Astrocyte (in vitro differentiated cells and primary cell): ENCODE results near the gene ZNF808.

Experiments used
- CTCF ChIP-seq: IDR thresholded peaks from 2 replicates; pipeline ENCODE4 v1.5.1; 2011; ENCODE audit warnings: low read depth, mild to moderate bottlenecking, inconsistent platforms, low read length, moderate library complexity; ENCODE audit not compliant: insufficient read depth
- EZH2 ChIP-seq: IDR thresholded peaks from 2 replicates; pipeline ENCODE4 v1.6.1; 2012; ENCODE audit warnings: mild to moderate bottlenecking, low read length, inconsistent platforms; ENCODE audit not compliant: insufficient read depth

DNA sequence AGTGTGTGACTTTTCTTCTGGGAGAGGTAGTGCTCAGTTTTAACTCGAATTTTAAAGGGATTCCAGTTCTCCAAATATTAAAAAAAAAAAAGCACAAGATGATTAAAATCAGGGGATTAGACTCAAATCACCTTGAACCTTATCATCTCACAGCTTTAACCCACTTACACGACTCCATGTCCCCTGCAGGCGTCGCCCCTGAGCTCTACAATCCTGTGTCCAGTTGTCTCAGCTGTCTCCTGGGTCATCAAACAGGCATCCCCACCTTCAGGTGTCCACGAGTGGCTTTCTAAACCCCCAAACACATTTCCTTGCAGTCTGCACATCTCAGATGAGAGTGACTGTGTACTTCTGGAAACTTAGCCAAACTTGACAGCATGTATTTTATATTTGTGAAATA is 14.1 kb downstream of the ZNF808 start:
- TF ChIP-seq CTCF (no peak), EZH2 (no peak)
